ENCODE data around the gene TRPC4AP. TPM values are rescaled to one million over a fixed set of nuclear protein-coding genes. Genes with fewer than 3 reads are reported as not detected.
A peak's percentile ranks its signal among the peaks of the same experiment; 100 is the strongest.

Gene TRPC4AP
- total RNA-seq, 2 donors from 2014 or later, result 84.2 to 103 TPM

DNA sequence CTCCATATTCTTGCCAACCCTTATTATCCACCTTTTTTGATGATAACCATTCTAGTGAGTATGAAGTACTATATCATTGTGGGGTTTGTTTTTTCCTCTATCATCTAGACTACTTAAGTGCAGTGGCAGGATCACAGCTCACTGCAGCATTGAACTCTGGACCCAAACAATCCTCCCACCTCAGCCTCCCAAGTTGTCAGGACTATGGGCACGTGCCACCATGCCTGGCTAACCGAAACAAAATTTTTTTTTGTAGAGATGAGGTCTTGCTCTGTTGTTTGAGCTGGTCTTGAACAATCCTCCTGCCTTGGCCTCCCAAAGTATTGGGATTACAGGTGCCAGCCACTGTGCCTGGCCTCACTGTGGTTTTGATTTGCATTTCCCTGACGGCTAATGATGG lies 67.5 kb downstream of the TRPC4AP start:
- no peak overlapping the region for H3K9ac ChIP-seq (ENCODE audit: extremely low read depth, low read length, poor library complexity, severe bottlenecking)
- no peaks in the 10 kb centered on the region for H3K9me3 ChIP-seq (ENCODE audit: control insufficient read depth, low read length)
- no peaks in the 10 kb centered on the region for H3K4me1 Mint-ChIP-seq
- no peak for DNase-seq
- no peak for TF ChIP-seq CTCF (conservative IDR thresholded peaks at IDR 0.05)
- no peak overlapping the region for H3K4me3 Mint-ChIP-seq
- H3K9me3 Mint-ChIP-seq, result no peaks in the 10 kb centered on the region
- no peak overlapping the region for H3K4me3 ChIP-seq (ENCODE audit: low read length)
- H3K27ac ChIP-seq (ENCODE audit: low read depth, low read length), result no peak overlapping the region
- H3K4me1 ChIP-seq (ENCODE audit: control insufficient read depth, insufficient read depth, low read length), result no peaks in the 10 kb centered on the region
- no peak overlapping the region for H3K27ac Mint-ChIP-seq
- peaks cover 86% of the 10 kb centered on the region for H3K36me3 ChIP-seq (ENCODE audit: control insufficient read depth, insufficient read depth, low read length)
- no peaks in the 10 kb centered on the region for H3K27me3 ChIP-seq (ENCODE audit: control insufficient read depth, insufficient read depth, low read length, poor library complexity, severe bottlenecking)
- no peaks in the 10 kb centered on the region for H3K27me3 Mint-ChIP-seq (ENCODE audit: insufficient read depth)
- H3K36me3 Mint-ChIP-seq (ENCODE audit: low read depth), result peaks cover 57% of the 10 kb centered on the region
- WGBS, 2 experiments (ENCODE audit: insufficient coverage in 1 of 2, insufficient read length in 1 of 2), result 100% methylated on average over 2 of the region's 3 CpGs; no CpG with 5 or more reads in 1 of the 2 experiments

- H3K4me3 ChIP-seq (ENCODE audit: low read length), result no peak overlapping the region
- H3K4me1 ChIP-seq (ENCODE audit: control insufficient read depth, insufficient read depth, low read length), result no peaks in the 10 kb centered on the region
- DNase-seq, result no peak
- H3K9ac ChIP-seq (ENCODE audit: extremely low read depth, low read length, poor library complexity, severe bottlenecking), result no peak overlapping the region
- H3K9me3 Mint-ChIP-seq, result no peaks in the 10 kb centered on the region
- no peak for TF ChIP-seq CTCF (conservative IDR thresholded peaks at IDR 0.05)
- peaks cover 84% of the 10 kb centered on the region for H3K36me3 ChIP-seq (ENCODE audit: control insufficient read depth, insufficient read depth, low read length)
- H3K36me3 Mint-ChIP-seq (ENCODE audit: low read depth), result peaks cover 57% of the 10 kb centered on the region
- H3K27me3 ChIP-seq (ENCODE audit: control insufficient read depth, insufficient read depth, low read length, poor library complexity, severe bottlenecking), result no peaks in the 10 kb centered on the region
- no peaks in the 10 kb centered on the region for H3K4me1 Mint-ChIP-seq
- H3K9me3 ChIP-seq (ENCODE audit: control insufficient read depth, low read length), result no peaks in the 10 kb centered on the region
- WGBS, 2 experiments (ENCODE audit: insufficient coverage in 1 of 2, insufficient read length in 1 of 2), result 96% methylated on average over 7 of the region's 7 CpGs
- no peak overlapping the region for H3K27ac Mint-ChIP-seq
- no peak overlapping the region for H3K4me3 Mint-ChIP-seq
- H3K27ac ChIP-seq (ENCODE audit: low read depth, low read length), result no peak overlapping the region
- H3K27me3 Mint-ChIP-seq (ENCODE audit: insufficient read depth), result no peaks in the 10 kb centered on the region
Measured at GRCh38 chr20:35023624-35024023, 69.0 kb downstream of the TRPC4AP start.

DNA sequence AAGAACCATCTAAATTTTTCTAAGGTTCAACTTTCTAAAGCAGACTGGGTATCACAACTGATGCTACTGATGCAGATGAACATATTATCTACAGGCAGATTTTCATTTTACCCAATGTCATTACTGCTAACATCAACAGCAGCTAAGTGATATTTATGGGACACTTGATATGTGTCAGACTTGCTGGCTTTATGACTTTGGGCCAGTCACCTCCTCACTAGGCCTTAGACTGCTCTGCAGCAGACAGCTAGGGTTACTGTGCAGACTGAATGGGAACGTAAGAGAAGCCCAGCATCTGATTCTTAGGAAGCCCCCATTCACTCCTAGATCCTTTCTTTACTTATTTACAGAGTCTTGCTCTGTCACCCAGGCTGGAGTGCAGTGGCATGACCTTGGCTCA lies 70.8 kb downstream of the TRPC4AP start:
- no peak overlapping the region for H3K9ac ChIP-seq (ENCODE audit: extremely low read depth, low read length, poor library complexity, severe bottlenecking)
- no peak overlapping the region for H3K4me3 Mint-ChIP-seq
- H3K36me3 ChIP-seq (ENCODE audit: control insufficient read depth, insufficient read depth, low read length), result peaks cover 79% of the 10 kb centered on the region
- no peak overlapping the region for H3K27ac Mint-ChIP-seq
- H3K4me1 Mint-ChIP-seq, result no peaks in the 10 kb centered on the region
- peaks cover 40% of the 10 kb centered on the region for H3K36me3 Mint-ChIP-seq (ENCODE audit: low read depth)
- no peaks in the 10 kb centered on the region for H3K27me3 Mint-ChIP-seq (ENCODE audit: insufficient read depth)
- no peaks in the 10 kb centered on the region for H3K9me3 ChIP-seq (ENCODE audit: control insufficient read depth, low read length)
- H3K27me3 ChIP-seq (ENCODE audit: control insufficient read depth, insufficient read depth, low read length, poor library complexity, severe bottlenecking), result no peaks in the 10 kb centered on the region
- H3K4me3 ChIP-seq (ENCODE audit: low read length), result no peak overlapping the region
- TF ChIP-seq CTCF (conservative IDR thresholded peaks at IDR 0.05), result no peak
- H3K4me1 ChIP-seq (ENCODE audit: control insufficient read depth, insufficient read depth, low read length), result no peaks in the 10 kb centered on the region
- no peaks in the 10 kb centered on the region for H3K9me3 Mint-ChIP-seq
- 91 to 100% methylated on average over 1 of the region's 1 CpG for WGBS, 2 experiments (ENCODE audit: insufficient coverage in 1 of 2, insufficient read length in 1 of 2)
- DNase-seq, result no peak
- H3K27ac ChIP-seq (ENCODE audit: low read depth, low read length), result peak overlapping the region; percentile 74
